PC-9 (cell line): Measurements from ENCODE around the gene HOXB3.

Experiments
- EZH2 ChIP-seq: fragments of 200-600 bp; sonication (generic); IDR thresholded peaks from 2 replicates; pipeline ENCODE4 v1.8.0; 2017; ENCODE audit warnings: antibody characterized with exemption, low read depth
- TF ChIP-seq, protein P1 (sequence below): fragments of 200-600 bp; sonication (generic); conservative IDR thresholded peaks from 2 replicates; pipeline ENCODE4 v1.6.1; 2017; ENCODE audit warnings: mixed run types, antibody characterized with exemption, mild to moderate bottlenecking, moderate library complexity

DNA sequence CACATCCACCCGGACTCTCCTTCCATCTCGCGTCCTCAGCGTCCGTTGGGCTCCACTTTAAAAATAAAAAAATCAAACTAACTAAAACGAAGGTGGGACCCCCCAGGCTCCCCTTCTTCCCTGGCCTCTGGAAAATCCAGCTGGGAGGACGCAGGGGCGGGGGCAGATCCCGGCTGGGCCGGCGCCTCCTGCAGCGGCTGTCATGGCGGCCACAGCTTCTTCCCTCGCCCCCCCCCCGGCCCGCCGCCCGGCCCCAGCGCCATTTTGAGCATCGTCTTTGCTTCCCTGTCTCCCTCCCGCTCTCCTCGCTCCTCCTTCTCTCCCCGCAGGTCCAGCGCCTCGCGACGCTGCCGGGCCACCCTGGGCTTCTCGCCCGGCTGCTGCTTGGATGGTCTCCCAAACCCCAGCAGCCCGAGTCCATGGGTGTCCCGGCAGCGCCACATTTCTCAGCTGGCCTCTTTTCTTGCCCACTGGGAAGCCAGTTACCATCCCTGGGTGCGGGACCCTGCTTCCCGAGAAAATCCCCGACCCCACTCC lies 48.4 kb downstream of the HOXB3 start:
- TF ChIP-seq, protein P1, sequence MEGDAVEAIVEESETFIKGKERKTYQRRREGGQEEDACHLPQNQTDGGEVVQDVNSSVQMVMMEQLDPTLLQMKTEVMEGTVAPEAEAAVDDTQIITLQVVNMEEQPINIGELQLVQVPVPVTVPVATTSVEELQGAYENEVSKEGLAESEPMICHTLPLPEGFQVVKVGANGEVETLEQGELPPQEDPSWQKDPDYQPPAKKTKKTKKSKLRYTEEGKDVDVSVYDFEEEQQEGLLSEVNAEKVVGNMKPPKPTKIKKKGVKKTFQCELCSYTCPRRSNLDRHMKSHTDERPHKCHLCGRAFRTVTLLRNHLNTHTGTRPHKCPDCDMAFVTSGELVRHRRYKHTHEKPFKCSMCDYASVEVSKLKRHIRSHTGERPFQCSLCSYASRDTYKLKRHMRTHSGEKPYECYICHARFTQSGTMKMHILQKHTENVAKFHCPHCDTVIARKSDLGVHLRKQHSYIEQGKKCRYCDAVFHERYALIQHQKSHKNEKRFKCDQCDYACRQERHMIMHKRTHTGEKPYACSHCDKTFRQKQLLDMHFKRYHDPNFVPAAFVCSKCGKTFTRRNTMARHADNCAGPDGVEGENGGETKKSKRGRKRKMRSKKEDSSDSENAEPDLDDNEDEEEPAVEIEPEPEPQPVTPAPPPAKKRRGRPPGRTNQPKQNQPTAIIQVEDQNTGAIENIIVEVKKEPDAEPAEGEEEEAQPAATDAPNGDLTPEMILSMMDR = no peak
- no peak for TF ChIP-seq EZH2
